Astrocyte (in vitro differentiated cells and primary cell): ENCODE results near the gene SMARCC2.

Experiments
- EZH2 ChIP-seq: IDR thresholded peaks from 2 replicates; pipeline ENCODE4 v1.6.1; 2012; ENCODE audit warnings: mild to moderate bottlenecking, low read length, inconsistent platforms; ENCODE audit not compliant: insufficient read depth
- TF ChIP-seq, protein P1 (sequence below): IDR thresholded peaks from 2 replicates; pipeline ENCODE4 v1.5.1; 2011; ENCODE audit warnings: low read depth, mild to moderate bottlenecking, inconsistent platforms, low read length, moderate library complexity; ENCODE audit not compliant: insufficient read depth

DNA sequence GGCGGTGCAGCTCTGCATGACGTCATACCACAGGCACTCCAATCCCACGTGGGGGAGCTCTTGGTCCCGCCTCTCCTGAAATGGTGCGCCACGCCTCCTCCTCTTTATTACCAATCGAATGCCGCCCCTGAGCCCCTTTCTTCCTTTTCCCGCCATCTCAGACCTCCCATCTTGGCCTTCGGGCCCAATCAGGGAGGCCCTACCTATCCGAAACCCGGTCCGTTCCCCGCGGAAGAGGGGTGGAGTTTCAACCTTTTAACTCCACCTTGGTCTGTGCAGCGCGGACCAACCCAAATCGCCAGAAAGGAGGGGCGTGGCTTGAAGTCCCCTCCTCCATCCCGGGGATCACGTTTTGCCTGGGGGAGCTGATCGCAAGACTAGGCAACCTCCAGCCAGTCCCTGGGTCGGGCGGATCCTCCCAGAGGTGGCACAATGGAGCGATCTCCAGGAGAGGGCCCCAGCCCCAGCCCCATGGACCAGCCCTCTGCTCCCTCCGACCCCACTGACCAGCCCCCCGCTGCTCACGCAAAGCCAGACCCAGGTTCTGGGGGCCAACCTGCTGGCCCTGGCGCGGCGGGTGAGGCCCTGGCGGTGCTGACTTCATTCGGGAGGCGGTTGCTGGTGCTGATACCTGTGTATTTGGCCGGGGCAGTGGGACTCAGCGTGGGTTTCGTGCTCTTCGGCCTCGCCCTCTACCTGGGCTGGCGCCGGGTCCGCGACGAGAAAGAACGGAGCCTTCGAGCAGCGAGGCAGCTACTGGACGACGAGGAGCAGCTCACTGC is 61.2 kb downstream of the SMARCC2 start, which contains the start of gene ESYT1:
- TF ChIP-seq, protein P1, sequence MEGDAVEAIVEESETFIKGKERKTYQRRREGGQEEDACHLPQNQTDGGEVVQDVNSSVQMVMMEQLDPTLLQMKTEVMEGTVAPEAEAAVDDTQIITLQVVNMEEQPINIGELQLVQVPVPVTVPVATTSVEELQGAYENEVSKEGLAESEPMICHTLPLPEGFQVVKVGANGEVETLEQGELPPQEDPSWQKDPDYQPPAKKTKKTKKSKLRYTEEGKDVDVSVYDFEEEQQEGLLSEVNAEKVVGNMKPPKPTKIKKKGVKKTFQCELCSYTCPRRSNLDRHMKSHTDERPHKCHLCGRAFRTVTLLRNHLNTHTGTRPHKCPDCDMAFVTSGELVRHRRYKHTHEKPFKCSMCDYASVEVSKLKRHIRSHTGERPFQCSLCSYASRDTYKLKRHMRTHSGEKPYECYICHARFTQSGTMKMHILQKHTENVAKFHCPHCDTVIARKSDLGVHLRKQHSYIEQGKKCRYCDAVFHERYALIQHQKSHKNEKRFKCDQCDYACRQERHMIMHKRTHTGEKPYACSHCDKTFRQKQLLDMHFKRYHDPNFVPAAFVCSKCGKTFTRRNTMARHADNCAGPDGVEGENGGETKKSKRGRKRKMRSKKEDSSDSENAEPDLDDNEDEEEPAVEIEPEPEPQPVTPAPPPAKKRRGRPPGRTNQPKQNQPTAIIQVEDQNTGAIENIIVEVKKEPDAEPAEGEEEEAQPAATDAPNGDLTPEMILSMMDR = no peak
- TF ChIP-seq EZH2 = no peak
